ENCODE data around the gene SORCS2.
A peak's percentile ranks its signal among the peaks of the same experiment; 100 is the strongest.

The SORCS2 gene

DNA sequence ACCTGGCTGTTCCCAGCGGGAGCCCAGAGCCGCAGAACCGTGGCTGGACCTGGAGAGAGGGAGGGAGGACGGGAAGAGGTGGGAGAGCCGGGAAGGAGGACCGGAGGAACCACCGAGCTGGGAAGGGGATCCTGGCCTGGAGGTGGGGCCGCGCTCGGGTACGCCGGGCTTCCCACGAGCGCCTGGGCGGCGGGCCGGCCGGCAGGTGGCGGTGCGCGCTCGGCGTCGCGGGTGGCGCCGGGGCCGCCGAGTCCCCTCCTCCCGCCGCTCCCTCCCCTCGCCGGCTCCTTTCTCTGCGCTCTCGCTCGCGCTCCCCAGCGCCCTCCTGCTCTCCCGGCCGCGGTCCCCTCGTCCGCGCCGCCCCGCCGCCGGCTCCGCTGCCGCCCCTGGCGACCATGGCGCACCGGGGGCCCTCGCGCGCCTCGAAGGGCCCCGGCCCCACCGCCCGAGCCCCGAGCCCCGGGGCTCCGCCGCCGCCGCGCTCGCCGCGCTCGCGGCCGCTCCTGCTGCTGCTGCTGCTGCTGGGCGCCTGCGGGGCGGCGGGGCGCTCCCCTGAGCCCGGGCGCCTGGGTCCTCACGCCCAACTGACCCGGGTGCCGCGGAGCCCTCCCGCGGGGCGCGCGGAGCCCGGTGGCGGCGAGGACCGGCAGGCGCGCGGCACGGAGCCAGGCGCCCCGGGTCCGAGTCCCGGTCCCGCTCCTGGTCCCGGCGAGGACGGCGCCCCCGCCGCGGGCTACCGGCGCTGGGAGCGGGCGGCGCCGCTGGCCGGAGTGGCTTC lies at the start of gene SORCS2:
Gene SORCS2, plus strand, starts transcription at position 287 of the 778 bp plus-strand sequence.
- peak; percentile 64 for DNase-seq (ENCODE audit: low read depth)

DNA sequence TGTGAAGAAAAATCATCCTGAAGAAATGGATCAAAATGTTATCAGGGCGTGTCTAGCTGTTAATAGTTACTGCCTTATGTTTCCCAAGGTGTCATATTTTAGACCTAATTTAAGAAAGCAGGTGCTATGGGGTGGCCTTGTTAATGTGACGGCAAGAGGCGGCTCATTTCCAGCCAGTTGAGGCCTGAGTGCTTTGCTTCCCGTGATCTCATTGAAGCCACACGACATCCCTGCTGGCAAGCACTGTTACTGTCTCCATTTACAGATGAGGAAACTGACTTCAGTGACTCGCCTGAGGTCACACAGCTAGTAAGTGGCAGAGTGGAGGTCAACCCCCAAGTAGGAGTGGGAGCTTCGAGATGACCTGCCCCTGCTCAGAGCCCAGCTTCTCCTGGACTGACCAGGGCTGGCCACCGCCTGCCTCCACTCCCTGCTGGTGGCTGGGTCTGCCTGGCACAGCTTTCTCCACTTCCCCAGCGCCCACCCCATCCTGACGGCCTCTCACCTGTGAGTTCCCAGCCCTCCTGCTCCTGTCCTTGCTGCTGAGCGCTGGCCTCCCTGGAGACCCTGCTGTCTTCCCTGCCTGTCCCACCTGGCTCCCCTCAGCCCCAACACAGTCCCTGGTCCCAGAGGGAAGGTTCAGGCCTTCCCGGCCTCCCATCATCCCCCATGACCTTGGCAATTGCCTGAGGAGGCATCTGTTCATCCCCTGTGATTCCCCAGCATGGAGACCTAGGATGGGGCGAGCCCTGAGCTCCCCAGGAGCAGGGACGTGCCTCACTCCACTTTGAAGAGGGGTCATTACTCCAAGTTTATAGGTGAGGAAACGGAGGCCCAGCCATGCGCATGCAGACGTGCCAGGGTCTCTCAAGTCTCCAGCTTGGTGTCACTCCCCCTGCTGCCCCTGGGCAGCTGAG lies 47.7 kb upstream of the SORCS2 start:
- no peak for DNase-seq (ENCODE audit: low read depth)

DNA sequence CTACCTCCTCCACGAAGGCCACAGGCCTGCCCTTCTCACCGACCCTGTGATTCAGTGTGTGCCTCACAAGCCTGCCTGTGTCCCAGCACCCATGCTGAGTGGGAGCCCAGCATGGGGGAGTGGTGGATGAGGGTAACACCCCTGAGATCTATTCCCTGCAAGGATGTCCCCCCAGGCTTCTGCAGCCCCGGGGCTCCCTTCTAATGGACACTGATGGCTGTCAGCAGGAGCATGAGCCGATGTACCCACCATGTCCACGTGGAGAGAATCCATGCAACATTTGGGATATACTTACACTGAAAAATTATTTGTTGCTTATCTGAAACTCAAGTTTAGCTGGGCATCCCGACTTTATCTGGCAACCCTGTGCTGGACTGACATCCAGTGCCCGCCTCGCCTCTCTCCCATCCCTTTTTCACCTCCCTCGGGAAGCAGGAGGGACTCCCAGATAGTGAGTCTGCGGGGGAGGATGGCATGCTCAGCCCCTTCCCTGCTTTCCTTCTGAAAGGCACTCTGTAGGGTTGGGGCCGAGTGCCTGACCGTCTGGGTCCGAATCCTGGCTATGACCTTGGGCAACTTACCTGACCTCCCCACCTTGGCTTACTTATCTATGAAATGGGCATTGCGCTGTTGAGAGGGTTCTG lies 46.9 kb upstream of the SORCS2 start:
- DNase-seq (ENCODE audit: low read depth), result no peak

DNA sequence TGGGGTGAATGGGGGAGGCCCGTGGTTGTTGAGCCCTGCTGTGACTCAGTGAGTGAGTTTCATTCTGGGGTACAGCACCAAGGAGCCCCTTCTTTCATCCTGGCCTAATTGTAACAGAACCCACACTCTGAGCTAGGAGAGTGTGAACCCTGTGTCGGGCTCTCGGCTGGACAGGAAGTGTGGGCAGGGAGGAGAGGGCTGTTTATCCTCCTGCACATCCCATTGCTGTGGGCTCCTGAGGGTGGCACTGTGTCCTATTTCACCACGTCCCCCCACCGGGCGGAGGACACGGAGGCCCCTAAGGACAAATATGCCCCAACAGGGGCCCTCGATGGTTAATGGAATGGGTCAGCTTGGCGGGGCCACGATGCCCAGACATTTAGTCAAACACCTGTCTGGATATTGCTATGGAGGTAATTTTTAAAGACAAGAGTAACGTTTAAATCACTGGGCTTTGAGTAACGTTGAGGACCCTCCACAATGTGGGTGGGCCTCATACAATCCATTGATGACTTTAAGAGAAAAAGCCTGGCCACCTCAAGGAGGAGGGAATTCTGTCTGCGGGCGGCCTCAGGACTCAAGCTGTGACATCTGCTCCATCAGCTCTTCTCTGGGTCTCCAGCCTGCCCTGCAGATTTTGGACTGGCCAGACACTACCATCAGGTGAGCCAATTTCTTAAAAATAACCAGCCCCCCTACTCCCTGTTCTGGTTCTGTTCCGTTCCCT lies 46.1 kb upstream of the SORCS2 start:
- no peak for DNase-seq (ENCODE audit: low read depth)

DNA sequence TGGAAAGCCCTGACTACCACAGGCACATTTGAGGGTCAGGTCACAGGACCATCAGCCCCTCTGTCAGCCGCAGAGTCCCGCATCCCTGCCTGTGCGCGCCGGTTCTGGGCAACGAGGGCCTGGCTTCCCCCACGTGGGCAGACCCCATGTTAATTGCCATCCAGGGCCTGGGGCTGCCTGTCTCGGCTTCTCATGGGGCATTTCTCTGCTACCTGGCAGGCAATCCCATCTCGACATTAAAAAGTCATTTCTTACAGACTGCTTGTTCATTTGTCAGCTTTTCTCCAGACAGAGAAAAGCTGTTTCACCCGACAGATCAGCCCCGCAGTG lies 45.6 kb upstream of the SORCS2 start:
- no peak for DNase-seq (ENCODE audit: low read depth)

DNA sequence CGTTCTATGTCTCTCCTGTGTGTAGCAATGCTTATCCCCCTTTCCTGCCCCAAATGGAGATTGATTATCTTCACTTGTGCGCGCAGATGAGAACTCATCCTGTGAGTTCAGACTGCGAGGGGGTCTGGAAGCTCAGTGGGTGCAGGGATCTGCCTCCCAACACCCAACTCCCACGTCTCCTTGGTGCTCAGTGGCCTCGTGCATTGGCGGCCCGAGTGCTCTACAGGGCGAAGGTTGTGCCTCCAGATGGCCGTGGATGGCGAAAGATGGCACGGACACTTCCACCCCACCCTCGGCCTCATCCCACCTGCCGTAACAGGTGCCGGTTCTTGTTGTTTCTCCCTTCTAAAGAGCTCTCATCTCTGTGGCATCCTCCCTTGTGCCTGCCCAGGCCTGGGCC lies 45.1 kb upstream of the SORCS2 start:
- DNase-seq (ENCODE audit: low read depth), result no peak

DNA sequence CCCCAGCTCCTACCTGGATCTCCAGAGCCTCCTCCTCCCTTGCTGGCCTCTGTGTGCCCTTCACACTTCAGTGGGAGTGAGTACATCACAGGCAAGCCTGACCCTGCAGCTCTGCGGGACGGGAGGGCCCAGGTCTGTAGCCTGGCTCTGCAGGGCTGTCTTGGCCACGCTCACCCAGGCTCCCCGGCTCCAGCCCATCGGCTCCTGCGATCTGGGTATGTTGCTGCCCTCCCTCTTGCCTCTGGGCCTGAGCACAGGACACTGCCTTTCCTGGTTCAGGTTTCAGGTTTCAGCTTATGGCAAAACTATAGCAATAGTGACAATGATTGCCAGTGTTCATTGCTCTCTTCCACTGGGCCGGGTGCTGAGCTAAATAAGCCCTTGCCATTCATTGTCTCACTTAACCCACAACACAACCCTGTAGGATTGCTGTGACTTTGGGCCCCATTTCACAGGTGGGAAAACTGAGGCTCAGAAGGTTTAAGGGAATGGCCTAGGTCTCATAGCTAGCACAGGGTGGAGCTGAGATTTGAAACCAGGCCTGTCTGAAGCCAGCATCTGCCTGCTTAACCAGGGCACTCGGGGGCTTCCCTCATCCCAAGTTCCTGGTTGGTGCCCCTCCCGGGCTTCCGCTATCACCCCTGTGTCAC lies 44.6 kb upstream of the SORCS2 start:
- no peak for DNase-seq (ENCODE audit: low read depth)

DNA sequence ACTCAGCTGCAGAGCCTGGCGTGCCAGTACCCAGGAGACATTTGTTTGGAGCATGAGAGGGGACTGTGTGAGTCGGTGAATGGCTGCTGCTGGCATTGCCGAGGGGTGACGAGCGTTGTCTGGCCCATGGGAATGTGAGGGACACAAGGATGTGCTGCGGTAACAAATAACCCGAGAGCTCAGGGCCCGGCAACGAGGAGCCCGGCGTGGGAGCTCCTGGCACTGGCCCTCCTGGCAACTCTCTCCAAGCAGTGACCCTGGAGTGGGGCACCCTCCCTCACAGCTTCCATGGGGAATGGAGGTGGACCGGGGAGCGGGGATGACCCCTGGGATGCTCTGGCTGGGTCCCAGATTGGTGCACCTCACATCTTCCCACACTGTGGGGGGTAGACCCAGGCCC lies 44.0 kb upstream of the SORCS2 start:
- no peak for DNase-seq (ENCODE audit: low read depth)

DNA sequence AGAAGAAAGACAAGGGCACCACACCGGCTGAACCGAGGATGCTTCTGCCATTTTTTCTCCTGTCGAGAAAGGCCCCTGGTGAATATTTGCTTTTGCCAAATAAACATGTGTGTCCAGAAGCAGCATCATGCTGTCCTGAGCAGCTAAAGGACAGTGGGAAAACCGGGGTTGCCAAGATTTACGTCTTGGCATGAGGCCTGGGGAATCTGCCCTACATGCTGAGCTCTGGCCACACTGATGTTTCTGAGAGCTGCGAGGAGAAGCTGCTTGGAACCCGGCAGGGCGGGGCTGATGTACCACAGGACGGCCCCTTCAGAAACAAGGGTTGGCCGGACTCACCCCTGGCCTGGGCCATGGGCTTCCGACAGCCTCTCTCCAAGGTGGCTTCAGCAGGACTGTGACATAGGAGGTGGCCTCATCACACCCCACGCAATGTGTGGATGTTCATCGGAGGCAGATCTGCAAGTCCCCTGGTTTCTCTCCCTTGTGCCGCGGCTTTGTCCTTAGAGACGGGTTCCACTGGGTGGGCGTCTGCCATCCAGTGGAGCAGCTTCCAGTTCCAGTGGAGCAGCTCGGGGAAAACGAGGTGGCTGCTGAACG lies 42.2 kb upstream of the SORCS2 start:
- no peak for DNase-seq (ENCODE audit: low read depth)

DNA sequence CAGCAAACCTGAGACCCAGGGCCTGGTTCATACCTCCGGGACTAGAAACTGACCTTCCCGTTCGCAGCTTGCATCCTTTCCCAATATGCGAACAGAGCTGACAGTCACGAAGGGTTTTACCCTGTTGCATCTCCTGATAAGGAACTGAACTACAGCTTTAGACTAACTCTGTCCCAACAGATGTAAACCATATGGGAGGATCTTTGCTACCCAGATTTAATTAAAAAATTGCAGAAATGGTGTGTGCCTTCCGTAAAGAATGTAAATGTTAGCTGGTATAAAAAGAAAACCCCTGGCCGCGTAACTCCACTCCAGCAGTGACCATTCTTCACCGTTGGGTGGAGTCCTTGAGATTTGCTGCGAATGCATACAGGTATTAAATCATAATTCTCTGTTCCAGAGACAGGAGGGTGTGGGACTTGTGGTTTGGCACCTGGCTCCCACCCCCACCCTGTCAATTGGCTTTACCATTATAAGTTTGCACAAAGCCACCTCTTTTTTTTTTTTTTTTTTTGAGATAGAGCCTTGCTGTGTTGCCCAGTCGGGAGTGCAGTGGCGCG lies 40.6 kb upstream of the SORCS2 start:
- no peak for DNase-seq (ENCODE audit: low read depth)

DNA sequence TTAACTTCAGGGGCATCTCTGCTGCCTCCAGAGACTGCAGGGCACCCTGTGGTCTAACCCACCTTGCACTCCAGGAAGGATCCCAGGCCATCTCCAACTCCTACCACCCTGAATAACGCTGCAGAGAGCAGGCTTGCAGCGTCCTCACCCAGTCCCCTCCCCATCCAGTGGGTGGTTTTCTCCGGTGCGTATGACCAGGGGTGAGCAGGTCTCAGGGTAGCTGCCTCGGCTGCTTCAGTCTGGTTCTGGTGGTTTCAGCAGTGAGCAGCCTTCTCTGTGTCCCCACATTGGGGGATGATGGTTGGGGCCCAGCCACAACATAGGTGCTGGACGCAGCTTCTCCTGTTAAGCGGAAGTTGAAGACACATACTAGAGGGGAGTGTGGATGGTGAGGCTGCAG lies 38.6 kb upstream of the SORCS2 start:
- no peak for DNase-seq (ENCODE audit: low read depth)

DNA sequence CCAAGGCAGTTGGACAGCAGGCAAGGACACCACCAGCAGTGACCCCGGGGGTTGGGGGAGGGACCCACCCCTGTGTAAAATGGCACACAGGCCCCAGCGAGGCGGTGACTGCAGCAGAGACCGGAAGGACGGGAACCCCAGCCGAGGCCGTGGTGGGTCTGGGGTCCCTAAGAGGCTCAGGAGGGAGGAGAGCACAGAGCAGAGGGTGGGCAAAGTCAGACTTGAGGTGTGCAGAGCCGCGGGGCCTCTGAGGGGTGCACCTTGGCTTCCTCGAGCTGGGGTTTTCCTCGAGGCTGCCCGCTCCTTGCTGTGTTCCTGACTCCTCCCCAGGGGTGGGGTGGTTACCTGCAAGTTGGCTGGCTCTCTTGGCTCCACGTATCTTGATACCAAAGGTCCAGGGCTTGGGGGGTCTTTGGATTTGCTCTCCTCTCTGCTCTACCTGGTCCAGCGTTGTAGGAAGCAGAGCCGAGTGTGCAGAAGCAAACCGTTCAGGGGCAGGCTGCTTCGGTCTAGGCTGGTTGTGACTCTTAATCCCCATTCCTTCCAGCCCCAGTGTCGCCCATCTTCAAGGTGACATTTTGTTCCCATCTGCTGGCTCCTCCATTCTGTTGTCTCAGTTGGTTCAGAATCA lies 37.9 kb upstream of the SORCS2 start:
- no peak for DNase-seq (ENCODE audit: low read depth)

DNA sequence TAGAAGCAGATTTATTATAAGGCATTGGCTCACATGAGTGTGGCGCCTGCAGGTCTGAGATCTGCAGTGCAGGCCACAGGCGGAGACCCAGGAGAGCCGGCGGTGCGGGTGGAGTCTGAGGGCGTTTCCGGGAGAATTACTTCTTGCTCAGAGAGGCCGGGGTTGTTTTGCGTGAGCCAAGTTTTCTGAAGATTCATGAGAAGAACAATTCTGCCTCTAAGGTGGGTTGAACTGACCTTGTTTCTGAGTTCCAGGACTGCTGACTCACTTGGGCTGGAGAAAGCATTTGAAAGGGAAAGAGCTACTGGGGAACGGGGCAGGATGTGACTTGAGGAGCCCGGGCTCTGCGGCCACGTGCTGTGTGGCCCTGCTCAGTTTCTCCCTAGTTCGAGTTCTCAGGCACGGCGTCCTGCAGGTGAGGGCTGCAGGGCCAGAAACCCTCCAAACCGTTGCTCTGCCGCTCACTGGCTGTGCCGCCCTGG lies 36.7 kb upstream of the SORCS2 start:
- DNase-seq (ENCODE audit: low read depth), result no peak

DNA sequence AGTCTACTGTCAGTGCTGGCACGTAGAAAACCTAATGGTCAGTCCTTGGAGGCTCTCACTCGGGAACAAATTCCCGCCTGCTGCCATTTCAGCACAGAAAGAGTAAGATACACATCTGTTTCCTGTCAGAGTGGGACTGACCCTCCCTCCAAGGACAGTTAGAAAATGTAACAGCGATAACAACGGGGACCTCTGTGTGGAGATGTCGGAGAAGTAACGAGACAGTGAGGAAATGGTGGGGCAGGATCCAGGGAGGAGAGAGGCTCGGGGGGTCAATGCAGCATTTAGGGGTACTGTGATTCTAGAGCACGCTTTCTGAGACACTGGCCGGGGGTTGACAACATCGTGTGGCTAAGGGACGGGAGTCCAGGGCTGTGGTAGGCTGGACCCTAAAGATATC lies 36.0 kb upstream of the SORCS2 start:
- DNase-seq (ENCODE audit: low read depth), result no peak

DNA sequence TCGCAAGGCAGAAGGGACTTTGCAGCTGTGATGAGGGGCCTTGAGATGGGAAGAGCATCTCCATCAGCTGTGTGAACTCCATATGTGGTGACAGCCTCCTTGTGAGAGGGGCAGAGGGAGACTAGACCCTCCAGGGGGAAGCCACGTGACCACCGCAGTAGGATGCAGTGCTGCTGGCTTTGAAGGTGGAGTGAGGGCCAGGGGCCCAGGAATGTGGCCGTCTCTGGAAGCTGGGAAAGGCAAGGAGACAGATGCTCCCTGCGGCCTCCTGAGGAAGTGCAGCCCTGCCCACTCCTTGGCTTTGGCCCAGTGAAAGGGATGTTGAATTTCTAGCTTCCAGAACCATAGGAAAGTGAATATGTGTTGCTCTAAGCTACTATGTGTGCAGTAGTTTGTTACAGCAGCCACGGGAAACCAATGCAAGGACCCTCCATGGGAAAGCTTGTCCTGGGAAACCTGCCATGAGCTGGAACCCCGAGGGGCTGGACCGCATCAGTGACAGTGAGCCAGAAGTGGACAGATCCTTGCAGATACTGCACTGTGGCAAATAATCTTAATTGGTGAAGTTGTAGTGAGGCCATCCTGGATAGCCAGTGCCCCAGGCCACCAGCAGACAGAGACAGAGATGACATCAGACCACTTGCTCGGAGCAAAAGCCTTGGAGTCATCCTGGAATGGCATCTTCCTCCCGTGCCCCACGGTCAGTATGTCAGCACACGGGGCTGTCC lies 35.4 kb upstream of the SORCS2 start:
- DNase-seq (ENCODE audit: low read depth), result no peak

DNA sequence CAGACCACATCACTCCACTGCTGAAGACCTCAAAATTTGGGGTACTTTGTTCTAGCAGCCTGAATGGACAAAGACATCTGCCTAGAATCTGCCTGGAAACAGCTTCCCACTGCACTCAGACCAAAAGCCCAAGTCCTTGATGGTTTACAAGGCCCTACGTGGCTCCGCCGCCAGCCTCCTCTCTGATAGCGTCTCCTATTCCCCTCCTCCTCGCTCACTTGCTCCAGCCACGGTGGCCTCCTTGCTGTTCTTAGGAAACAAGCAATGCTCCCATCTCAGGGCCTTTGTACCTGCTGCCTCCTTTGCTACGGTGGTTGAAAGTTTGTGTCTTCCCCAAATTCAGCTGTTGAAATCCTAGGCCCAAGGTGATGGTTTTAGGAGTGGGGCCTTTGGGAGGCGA lies 34.7 kb upstream of the SORCS2 start:
- no peak for DNase-seq (ENCODE audit: low read depth)

DNA sequence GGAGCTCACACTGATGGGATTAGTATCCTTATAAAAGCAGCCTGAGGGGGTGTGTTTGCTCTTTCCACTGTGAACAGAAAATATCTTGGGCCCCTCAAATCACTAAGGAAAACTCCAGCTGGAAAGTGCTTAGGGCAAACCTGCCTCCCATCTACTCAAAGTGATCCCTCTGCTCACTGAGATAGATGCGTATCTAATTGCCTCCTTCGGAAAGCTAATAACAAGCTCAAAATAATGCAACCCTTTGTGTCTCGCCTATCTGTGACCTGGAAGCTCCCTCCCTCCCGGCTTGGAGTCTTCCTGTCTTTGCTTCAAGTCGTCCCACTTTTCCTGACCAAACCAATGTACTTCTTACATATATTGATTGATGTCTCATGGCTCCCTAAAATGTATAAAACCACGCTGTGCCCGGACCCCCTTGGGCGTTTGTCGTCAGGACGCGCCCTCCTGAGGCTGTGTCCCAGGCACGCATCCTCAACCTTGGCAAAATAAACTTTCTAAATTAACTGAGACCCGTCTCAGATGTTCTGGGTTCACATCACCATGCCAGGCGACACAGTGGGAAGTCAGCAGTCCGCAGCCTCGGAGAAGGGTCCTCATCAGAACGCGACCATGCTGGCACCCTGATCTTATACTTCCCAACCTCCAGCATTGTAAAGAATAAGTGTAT lies 34.1 kb upstream of the SORCS2 start:
- DNase-seq (ENCODE audit: low read depth), result no peak

DNA sequence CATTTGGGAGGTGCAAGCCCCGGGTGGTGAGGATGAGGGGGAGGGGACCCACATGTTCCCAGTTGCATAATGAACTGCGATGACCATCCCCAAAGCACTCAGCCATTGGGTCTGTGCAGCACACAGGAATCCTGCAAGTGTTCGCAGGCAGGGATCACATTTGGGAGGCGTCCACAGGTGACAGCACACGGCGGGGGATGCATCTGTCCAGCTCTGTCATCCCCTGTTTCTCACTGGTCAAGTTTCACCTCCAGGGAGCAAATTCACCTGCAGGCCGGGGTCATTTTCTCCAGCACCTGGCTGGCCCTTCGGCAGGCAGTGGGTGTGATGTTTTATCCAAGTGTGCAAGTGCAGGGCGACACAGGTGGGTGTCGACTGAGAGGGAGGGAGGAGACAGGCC lies 33.3 kb upstream of the SORCS2 start:
- DNase-seq (ENCODE audit: low read depth), result no peak

DNA sequence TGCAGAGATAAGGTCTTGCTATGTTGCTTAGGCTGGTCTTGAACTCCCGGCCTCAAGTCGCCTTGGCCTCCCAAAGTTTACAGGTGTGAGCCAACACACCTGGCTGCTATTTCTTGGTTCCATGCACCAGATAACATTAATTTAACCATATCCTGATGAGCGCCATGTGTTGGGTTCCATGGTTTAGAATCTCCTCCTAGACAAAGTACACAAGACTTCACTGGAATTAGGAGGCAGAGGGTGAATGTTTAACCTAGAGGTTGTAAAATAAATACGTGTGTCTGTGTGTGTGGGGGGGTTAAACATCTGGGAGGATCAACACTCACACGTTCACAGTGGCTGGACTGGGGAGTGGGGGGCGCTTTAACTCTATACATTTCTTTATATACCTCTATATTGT lies 32.4 kb upstream of the SORCS2 start:
- DNase-seq (ENCODE audit: low read depth), result no peak
